ENCODE data around the gene PTH2R.
"Not testable (repeated sequence)": the region's sequence is repeated elsewhere in the genome, so short reads cannot be mapped to it uniquely, and the experiment has no call there.

The PTH2R gene

DNA sequence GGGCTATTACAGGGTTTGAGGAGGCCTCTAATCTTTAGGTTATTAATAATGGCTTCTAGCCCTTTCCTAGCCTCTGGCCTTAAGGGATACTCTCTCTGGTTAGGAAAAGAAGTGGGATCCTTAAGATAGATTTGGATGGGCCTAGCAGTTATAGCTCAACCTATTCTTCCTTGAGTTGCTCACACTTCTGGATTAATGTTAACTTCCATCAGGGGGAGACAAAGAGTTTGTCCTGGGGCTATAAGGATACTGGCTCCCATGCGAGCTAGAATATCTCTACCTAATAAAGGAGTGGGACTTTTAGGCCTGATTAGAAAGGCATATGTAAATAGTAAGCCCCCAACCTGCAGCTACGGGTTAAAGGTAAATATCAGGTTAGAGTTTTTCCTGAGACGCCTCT is 14.3 kb upstream of the PTH2R start:
- DNase-seq = no peak

DNA sequence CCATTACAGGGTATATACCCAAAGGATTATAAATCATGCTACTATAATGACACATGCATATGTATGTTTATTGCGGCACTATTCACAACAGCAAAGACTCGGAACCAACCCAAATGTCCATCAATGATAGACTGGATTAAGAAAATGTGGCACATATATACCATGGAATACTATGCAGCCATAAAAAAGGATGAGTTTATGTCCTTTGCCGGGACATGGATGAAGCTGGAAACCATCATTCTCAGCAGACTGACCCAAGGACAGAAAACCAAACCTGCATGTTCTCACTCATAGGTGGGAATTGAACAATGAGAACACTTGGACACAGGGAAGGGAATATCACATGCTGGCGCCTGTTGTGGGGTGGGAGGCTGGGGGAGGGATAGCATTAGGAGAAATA is 9.8 kb upstream of the PTH2R start:
- not testable (repeated sequence) for DNase-seq

DNA sequence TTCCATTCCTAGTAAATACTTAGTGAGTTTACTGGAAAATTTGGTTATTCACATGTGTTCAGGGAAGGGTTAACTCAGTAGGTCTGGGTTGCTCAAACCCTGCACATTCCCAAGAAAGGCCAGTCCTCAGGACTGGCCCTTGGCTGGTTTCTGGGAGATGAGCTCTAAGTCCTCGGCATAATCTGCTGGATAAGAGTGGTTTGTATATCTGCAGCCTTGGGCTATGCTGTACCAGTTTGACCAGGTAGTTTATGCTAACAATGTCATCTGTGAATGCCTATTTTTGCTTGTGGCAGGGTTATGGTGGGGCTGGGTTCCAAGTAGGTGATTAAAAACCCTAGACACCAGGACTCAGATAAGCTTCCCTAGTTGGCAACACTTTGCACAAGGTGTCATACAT is 7.4 kb upstream of the PTH2R start:
- DNase-seq = no peak

DNA sequence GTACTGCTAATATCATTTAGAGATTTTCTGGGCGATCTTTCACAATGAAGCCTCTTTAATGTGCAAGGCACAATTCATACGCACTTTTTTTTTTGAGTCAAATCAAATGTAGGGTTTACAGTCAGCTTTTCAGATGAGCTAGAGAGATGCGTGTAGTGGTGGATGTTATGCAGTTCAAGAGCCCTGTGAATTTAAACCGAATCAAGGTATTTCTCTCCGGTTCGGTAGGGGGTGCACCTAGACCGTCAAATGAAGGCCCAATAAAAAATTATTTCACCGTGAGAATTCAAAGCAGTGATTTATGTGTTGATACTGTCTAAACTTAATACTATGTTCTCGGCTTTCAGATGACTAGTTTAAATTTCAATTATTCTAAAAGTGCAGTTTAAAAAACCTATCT is 1.1 kb downstream of the PTH2R start:
- DNase-seq = peak; percentile 52

DNA sequence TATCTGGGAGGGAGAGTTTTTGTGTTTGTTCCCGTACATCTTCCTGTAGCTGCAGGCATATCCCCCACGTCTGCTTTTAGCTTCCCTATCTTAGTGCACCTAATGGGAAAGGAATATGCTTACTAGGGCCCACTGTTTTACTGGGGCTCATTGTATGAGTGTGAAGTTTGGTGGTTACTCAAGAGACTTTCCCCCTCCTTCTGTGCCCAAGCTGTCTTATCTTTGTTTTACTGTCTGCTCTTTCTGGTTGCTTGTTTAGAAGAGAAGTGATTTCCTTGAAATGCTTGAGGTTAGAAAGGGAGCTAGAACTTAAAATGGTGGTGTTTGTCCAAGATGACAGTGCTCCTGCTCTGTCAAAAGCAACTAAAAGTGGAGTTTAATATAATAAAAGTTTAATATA is 7.3 kb downstream of the PTH2R start:
- no peak for DNase-seq

DNA sequence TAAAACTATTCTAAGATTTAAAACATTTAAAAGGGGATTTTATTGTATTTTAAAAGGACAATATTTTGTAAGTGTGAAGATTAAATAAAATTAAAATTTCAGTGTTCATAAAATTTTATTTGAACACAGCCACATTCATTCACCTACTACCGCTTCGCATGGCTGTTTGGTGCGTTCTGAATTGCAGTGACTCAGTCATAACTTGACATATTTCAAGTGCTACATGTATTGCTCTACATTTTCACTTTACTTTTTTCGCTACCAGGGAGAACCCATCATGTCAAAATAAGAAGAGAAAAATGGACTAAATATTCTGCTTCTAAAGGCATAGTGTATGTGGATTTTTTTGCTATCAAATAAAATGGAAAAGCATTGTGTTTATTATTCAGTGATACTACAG is 8.7 kb downstream of the PTH2R start:
- DNase-seq = no peak

DNA sequence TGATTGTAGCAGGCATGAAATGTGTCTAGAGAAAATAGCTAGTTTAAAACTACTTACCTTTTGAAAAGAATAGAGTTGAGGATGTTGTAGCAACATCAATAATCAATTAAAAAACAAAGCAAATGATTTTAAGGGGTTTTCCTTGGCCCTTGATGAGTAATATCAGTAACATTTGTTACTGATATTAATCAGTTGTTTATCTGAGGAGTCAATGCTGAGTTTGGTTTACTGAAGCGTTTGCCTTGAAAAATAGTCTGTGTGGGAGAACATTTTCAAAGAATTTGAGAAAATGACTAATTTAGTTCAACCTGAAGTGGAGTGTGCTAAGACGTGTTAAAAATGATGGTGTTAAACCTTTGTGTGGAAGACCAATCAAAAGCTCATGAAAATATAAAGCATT is 9.3 kb downstream of the PTH2R start:
- DNase-seq = no peak

DNA sequence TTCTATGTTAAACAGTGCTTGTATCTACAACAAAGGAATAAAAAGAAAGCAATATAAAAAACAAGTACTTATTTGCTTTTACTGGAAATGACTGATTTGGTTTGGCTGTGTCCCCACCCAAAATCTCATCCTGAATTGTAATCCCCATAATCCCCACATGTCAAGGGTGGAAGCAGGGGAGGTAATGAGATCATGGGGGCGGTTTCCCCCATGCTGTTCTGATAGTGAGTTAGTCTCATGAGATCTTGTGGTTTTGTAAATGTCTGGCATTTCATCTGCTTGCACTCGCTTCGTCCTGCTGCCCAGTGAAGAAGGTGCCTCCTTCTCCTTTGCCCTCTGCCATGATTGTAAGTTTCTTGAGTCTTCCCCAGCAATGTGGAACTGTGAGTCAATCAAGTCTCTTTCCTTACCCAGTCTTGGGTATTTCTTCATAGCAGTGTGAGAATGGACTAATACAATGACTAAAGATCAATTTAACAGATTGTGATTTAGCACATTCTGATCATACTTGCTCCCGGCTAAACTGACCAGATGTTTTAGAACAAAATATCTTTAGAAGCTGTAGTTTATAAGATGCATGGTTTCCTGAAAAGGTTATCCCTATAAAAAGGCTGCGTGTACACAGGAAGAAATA is 19.9 kb downstream of the PTH2R start:
- DNase-seq = no peak

DNA sequence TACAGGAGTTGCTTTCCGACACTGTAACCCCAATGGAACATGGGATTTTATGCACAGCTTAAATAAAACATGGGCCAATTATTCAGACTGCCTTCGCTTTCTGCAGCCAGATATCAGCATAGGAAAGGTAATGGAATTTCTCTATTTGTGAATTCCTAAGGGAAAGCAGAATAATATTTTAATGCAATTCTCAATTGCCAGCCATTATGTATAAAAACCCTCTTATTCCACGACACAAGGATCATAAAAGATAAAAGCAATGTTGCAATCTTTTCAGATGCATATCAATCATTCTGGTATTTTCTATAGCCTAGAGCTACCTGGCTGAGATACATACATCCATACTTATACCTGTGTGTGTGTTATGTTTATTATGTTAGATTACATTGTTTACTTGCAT is 31.2 kb downstream of the PTH2R start:
- no peak for DNase-seq

DNA sequence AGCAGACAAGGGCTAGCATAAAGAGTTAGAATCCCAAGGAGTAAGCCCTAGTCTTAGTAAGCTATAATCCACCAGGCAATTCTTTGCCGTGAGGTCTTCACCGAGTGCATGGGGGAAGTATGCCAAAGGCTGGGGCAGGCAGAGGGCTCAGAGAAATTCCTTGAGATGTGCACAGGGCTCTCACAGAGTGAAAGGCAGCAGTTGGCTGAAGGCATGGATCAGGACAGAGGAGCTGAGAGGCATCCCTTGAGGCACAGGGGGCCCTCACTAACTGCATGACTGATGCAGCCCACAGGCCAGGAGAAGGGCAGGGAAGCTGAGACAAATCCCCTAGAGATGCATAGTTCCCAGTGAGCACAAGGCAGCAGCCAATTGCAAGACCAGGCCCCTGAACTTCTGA is 34.1 kb downstream of the PTH2R start:
- DNase-seq = no peak

DNA sequence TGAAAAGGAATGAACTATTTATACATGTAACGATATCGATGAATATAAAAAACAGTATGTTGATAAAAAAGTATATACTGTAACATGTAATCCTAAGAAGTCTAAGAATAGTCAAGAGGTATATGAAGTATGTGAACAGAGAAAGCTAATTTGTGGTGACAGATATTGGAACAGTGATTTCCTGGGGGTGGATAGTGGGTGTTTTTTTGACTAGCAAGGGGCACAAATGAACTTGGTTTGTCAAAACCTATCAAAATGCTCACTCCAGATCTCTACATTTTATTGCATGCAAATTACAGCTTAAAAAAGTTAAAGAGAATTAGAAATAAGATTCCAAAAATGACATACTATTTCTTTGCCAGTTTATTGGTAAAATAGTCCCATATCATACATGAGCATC is 35.4 kb downstream of the PTH2R start:
- no peak for DNase-seq

DNA sequence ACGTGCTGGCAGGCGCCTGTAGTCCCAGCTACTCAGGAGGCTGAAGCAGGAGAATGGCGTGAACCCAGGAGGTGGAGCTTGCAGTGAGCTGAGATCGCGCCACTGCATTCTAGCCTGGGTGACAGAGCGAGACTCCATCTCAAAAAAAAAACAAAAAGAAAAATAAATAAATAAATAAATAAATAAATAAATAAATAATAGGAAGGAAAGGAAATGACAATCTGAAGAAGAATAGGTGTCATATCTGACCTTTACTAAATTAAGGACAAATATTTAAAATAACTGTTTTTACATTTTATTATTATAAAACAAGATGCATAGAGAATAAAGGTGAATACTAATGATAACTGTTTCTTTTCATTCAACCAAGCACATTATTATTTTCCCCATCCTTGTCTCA is 40.9 kb downstream of the PTH2R start:
- not testable (repeated sequence) for DNase-seq

DNA sequence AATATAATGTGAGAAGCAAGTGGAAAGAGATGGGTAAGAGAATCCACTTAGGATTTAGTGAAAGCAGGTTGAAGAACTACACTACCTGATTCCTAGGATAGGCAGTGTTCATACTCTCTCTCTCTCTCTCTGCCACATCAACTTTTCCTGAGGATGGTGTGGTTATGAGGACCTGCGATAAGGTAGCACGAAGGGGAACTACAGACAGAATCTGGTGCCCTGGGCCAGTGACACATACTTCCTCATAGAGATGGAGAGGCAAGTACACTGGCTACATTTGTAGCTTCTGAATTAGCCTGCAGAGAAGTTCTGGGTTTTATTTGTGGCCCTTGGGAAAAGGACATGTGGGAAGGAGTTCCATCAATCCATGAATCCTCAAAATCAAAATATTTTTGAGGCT is 44.5 kb downstream of the PTH2R start:
- DNase-seq = no peak

DNA sequence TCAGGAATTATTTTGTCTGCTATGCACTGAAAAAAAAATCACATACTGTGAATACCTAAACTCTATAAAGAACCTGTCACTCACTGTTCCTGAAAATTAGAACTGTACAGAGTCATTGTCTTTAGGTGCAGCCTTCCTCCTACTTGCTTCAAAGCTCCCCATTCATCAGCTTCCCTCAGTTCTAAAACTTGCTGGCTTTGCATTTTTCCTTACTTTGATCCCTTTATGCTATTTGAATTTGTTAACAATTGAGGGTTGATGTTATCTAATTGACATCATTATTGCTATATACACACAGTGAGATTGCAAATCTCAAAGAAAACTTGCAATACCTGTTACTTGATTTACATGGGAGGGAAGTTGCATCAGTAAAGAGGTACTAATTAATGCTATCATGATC is 48.3 kb downstream of the PTH2R start:
- DNase-seq = no peak

DNA sequence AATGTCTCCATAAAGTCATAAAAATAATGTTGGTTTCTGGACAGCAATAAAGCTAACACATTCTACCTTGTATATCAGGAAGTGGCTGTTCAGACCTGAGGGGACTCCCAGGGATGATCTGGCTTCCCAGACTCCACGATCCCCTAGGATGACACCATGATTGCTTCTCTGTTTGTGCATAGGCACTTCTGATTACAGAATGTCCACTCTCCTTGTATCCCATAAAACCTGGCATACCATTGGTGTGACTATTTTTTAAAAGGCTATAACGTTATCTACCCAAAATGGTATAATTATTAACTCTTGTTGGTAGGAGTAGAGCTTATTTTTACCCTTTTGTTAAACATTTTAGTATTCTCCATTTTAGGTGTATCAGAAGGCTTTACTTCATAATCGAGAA is 57.1 kb downstream of the PTH2R start:
- DNase-seq = no peak

DNA sequence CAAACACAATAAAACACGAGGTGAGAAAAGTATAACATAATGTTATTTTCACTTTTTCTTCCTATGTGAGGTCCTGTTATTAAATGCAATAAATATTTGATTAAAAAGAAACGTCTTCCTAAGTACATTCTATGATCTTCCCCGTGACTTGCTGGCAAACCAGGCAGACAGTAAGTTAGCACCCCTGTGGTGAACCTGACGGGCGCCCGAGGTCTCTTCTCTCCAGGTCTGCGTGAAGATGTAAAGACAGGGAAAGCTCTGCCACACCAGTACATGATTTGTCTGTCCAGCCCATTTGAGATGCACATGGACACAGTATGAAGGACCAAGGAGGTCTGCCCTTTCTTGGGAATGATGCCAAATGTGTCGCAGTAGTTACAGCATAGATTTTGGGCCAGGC is 57.6 kb downstream of the PTH2R start:
- no peak for DNase-seq

DNA sequence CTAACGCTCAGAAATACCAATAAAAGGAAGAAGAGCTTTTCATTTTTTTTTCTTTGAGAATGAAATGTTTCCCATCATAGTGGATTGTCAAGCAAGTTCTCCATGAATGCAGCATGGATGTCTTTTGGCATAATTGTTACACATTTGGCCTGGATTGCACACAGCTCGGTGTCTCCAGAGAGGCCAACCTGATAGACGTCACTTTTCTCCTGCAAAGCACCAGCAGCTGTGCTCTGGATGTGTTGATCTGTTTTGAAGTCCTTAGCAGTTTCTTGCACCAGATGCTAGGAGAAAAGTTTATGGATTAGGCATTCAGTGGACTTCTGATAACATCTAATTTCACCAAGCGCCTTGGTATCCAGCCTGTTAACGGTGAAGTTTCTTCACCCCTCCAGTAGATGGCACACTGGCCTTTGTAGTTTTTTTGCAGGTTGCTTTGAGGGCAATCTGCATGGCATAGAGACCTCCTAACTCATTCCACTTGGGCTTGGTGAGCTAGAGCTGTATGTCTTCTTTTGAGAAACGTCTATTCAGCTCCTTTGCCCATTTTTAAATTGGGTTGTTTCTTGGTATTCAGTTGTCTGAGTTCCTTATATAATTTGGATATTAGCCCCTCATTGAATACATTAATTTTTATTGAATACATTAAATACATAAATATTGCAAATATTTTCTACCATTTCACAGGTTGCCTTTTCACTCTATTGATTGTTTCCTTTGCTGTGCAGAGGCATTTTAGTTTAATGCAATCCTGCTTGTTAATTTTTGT is 59.7 kb downstream of the PTH2R start:
- DNase-seq = peak; percentile 52

DNA sequence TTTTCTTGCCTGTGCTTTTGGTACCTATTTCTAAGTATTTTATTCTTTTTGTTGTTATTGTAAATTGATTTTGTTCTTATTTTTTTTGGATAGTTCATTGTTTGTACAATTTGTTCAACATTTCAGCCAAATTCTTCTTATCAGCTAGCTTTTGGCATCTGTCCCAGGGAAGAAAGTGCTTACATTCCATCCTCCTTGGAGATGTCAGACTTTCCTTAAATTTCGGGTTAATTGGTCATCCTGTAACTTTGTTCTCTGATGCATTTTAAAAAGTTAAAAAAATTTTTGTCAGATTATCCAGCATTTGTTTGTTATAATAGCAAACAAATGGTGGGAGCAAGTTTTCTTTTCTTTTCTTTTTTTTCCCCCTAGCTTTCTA is 60.3 kb downstream of the PTH2R start:
- no peak for DNase-seq

DNA sequence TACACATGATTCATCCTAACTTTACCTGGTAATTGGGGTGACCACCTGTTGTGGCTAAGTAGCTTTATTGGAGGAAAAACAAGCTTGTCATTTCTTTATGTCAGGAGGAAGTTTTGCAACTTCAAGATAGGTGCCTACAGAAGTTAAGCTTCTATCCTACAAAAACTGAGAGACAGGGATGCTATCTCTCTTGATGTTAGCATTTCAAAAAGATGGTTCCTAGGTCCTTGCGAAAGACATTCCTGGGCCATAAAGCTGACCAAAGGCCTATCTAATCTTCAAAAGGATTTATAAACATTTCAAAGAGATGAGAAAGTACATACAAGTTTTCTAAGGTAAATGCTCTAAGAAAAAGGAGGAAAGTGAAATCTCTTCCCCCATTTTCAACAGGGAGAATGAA is 61.0 kb downstream of the PTH2R start:
- DNase-seq = no peak

DNA sequence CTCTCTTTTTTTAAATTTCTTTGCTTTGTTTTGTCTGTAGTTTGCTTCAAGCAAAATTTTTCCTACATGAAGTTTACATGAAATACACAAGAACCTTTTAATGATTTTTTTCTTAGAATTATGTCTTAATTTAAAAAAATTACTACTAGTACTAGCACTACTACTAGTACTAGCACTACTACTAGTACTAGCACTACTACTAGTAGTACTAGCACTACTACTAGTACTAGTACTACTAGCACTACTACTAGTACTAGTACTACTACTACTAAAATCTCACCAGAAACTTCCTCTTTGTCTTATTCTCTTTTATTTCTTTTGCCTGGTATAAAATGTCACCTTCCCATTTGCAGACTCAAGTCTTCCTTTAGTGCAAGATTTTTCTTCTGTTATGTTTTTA is 71.1 kb downstream of the PTH2R start:
- DNase-seq = no peak

DNA sequence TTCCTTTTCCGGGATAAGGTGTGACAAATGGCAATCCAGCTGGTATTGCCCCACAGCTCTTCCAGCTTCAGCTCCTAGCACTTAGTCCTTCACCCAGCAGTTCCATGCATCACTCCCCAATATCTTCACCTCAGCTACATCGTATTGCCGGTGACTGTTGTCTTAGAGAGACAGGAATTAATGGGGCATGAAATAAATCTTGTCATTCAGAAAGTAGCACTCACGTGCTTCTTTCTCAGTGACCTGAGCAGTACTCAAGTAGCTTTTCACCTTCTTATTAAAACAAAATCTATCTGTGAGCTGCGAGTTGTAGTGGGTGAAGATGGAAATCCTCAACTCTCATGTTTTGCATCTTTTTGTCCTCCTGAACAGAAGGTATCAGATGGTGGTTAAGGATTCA is 72.8 kb downstream of the PTH2R start:
- DNase-seq = no peak

DNA sequence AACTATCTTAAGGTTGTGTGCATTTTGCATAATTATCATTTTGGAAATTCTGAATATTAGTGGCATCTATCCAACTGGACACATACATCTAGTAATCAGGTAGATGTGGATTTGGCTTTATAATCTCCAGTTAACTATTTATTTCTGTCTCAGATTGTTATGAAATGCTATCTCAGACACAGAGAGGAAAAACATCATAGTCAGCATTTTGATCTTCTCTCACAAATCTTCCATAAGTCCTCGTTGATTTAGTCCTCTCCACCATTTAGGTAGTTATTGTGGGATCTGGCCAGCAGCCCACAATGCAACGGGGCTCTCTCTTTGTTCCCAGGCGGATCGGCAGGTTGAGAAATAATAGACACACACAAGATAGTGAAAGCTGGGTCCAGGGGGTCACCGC is 75.4 kb downstream of the PTH2R start:
- DNase-seq = not testable (repeated sequence)

DNA sequence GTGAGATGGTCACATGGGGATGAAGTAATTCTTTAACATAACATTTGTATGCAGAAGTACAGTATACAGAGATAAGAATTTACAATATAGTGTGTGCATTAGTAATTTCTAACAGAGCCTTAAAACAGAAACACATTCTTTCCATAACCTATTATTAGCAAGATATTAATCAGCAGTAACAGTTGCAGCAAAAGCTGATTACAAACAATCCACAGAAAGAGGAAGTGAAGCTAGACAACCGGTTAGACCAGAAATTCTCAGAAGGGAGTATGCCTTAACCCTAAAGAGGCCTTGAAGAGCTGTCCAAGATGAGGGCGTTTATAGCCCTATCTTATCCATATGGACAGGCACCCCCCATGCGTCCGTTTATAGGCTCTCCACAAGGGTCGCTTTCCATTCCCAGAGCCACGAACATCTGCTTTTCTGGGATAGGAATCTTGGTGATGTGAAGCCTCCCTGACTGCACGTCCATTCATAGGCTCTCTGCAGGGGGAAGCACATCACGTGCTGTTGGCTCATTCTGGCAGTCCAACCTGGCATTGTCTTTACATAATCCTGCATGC is 75.9 kb downstream of the PTH2R start:
- not testable (repeated sequence) for DNase-seq

DNA sequence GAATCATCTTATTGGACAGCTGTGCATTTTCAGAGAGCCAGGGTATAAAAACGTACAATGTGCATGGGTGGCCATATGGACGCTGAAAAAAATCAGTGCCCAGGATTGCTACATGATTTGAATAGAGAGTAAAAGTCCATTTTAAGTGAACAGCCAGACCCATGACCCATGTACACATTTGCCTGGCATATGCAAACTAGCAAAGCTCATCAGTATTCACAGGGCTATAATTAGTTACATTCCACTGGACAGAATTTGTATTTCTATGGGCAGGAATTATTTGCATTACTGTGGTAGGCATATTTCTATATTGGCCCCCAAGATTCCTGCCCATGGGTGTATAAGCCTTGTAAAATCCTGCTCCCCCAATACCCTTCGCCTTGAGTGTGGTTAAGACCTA is 78.8 kb downstream of the PTH2R start:
- no peak for DNase-seq

Data from DMS153 (cell line).